GM19328 (cell line): ENCODE results near the gene C4orf46.

Experiments
- ATAC-seq: cut with Tn5 transposase; IDR thresholded peaks from one replicate; pipeline ENCODE4 v1.9.1; 2021; ENCODE audit warnings: mild to moderate bottlenecking, moderate library complexity; ENCODE audit not compliant: unreplicated experiment

Gene C4orf46

GRCh38 chr4:158656439-158656838 is 15.2 kb downstream of the C4orf46 start:
- no peak for ATAC-seq

DNA sequence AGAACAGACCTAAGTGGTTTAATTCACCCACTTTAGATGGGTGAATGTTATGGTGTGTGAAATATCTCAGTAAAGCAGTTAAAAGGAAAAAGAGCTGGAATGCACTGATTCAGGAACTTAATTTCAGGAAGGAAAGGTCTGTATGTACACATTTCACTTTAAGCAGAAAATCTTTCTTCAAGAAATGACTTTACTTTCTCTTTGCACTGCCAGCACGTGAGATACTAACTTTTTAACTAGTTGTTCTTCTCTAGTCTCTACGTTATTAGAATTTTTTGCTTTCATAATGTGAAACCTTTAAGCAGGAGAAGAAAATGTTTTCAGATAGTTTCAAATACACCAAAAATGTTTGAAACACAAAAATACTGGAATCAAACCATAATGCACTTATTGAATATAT is 18.8 kb downstream of the C4orf46 start:
- ATAC-seq: no peak

- ATAC-seq: no peak
Measured at GRCh38 chr4:158649111-158649680, 22.5 kb downstream of the C4orf46 start.

DNA sequence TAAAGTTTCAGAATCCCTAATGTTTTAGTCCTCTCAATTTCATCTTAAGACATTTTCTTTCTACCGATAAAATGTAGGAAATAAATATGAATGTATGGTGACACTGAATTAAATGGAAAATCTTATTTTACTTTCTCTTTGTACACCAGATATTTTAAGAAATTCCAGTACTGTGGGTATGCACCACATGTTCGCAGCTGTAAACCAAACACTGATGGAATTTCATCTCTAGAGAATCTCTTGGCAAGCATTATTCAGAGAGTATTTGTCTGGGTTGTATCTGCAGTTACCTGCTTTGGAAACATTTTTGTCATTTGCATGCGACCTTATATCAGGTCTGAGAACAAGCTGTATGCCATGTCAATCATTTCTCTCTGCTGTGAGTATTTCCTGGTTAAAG is 26.9 kb downstream of the C4orf46 start:
- ATAC-seq: no peak

DNA sequence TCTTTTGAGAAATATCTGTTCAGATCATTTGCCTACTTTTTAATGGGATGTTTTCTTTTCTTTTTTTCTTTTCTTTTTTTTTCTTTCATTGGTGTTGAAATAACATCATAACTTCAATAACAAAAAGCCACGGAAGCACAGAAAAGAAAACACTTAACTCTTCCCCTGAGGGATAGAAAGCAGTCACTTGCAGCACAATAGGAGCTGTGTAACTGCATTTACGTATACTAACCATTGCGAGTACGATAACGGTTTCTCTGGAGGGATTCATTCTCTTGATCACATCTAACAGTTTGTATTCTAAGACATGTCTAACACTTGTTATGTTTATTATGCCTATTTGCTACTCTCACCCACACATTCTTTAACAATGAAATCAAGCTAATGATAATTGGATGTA is 27.3 kb downstream of the C4orf46 start:
- no peak for ATAC-seq

GRCh38 chr4:158636619-158637018 is 35.1 kb downstream of the C4orf46 start:
- ATAC-seq: no peak

DNA sequence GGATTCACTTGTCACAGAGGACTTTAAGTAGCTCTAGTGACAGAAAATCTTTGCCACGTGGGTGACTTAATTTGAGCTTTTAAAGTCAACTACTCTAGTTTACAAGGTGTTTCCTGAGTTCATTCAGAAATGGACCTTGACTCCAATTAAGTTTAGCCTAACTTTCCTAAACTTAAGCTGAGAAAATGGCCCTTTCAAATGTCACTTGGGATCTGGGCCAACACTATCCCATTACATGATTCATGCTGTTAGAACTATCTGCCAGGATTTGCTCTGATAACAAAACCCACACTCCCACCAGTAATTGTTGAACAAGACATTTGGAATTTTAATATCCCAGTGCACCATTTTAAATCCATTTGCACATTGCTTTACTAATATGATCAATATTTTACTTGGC is 40.8 kb downstream of the C4orf46 start:
- ATAC-seq: no peak

DNA sequence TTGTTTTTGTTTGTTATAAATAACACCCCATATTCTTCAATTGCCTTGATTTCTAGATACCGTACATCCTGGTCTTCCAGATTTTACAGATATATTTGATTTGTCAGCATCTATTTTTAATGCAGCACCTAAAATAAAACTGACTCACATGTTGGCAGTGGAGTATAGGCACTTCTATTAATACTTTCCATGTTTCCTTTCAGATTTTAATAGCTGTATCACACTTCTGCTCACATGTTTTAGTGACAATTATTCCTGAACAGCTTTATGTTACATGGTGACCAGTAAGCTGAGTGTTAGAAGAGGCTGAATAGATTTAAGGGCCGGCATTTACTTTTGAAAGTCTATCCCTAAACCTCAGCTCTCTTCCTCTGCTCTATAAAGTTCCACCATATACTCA is 46.1 kb downstream of the C4orf46 start:
- no peak for ATAC-seq

- ATAC-seq: peak; percentile 93
Measured at GRCh38 chr4:158624889-158625478, 46.7 kb downstream of the C4orf46 start.

DNA sequence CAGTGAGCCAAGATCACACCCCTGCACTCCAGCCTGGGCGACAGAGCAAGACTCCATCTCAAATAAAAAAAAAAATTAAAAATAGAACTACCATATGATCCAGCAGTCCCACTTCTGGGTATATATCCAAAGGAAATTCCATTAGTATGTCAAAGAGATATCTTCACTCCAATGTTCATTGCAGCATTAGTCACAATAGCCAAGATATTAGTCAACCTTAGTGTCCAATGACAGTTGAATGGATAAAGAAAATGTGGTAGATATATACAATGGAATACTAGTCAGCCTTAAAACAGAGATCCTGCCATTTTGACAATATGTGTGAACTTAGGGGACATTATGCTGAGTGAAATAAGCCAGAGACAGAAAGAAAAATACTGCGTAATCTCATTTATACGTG is 49.4 kb downstream of the C4orf46 start:
- no peak for ATAC-seq

GRCh38 chr4:158621729-158622128 is 50.0 kb downstream of the C4orf46 start:
- ATAC-seq: no peak

DNA sequence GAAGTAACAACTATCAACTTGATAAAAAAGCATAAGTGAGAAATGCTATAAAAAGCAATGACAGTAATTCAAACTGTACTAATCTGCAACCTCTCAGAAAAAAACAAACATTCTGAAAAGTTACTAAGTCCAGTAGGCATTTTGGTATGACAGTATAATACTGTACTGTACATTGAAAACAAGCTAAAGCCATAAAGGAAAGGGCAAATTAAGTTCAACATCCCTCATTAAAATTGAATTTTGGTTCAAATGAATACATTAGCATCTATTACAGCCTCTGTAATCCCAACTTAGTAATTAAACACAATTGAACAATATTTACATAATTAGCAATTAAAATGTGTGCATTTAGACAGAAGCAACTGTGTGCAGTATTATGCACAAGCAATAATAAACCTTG is 53.7 kb downstream of the C4orf46 start:
- no peak for ATAC-seq
